Suppressor macrophage treated with lipopolysaccharide for 1 hour (primary cell): Measurements from ENCODE around the gene RECQL5.
A peak's percentile ranks its signal among the peaks of the same experiment; 100 is the strongest.
"Not testable (repeated sequence)": the region's sequence is repeated elsewhere in the genome, so short reads cannot be mapped to it uniquely, and the experiment has no call there.

Source experiments
- DNase-seq, 3 donors: peaks; one replicate each; pipeline ENCODE4 v3.0.0-alpha.2; 2020 to 2022

RECQL5 gene

GRCh38 chr17:75645889-75646637, 20.9 kb downstream of the RECQL5 start:
- peak; percentile 55 to 63 (median 57) for DNase-seq

GRCh38 chr17:75645501-75645888, 21.5 kb downstream of the RECQL5 start:
- DNase-seq, result no peak

- no peak for DNase-seq
Observed at GRCh38 chr17:75643643-75644017, 23.3 kb downstream of the RECQL5 start.

- no peak for DNase-seq
Observed at GRCh38 chr17:75642784-75643642, 23.9 kb downstream of the RECQL5 start.

DNA sequence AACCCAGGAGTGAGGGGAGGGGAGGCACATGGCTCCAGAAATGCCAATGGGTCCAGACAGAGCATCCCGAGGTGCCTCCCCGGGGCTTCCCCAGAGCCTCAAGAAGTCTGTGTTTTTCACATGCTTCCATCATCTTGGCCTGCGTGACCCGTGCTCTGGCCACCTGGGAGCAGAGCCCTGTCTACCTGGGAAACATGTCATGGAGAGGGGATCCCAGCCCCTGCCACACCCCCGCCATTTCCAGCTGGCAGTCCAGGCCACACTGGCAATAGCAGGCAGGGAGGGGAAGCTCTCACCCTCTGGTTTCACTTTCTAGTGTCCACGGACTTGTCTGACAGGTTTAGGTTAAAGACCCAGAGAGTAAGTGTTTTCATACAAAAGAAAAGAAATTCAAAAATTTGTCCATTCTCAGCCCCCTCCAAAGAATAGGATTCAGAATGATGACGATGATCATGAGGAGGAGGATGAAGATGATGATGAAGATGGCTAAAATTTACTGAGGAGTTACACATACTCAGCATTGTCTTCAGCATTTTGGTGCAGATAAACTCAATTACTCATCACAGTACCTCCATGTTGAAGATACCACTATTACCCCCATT, 24.7 kb downstream of the RECQL5 start:
- DNase-seq, result peak in 1 of 3 donors; percentile 13

DNA sequence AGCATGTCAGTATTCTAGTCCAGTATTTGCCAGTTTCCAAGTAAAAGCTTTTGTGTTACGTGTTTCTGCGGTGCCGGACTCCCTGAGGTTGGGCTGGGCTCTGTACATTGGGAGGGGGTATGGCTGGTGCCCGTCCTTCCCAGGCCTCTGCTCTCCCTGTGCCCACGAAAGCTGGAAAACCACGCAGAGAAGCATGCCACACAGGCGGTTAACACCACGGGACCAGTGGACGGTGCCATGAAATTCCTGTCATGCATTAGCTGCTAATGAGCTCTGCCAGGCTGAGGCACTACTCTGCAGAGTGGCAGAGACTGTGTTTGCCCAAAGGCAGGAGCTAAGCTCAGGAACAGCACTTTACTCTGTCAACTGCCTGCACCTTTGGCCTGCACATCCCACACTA, 25.6 kb downstream of the RECQL5 start:
- DNase-seq, result no peak

GRCh38 chr17:75640556-75641119, 26.3 kb downstream of the RECQL5 start:
- no peak for DNase-seq

DNA sequence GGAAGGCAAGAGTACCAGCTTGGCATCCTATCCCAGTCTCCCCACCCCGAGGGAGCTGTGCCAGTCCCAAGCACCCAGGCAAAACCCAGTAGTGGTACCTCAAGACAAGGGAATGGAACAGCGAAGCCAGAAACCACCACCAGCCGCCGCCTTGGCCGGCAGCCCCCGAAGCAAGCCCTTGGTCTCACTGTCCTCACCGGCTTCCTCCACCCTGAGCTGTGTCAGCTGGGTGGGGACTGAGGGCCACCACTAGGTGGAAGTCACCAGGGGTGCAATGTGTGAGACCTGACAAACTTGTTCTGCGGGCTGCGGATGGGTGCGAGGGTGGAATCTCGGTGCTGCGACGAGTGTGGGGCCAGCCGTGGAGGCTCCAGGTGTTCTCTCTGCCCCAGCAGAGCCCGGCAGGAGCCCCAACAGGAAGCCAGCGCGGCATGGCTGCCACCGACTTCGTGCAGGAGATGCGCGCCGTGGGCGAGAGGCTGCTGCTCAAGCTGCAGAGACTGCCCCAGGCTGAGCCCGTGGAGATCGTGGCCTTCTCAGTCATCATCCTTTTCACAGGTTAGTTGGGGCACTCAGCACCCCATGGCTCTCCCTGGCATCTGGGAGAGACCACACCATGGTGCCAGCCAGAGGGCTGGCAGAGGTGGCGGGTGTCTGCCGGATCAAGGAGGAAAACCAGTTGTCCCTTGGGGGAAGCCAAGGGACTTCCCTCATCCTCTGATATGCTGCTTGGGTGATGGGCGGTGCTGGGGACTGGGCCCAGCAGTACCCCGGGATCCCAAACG, 27.0 kb downstream of the RECQL5 start:
- DNase-seq, result no peak

DNA sequence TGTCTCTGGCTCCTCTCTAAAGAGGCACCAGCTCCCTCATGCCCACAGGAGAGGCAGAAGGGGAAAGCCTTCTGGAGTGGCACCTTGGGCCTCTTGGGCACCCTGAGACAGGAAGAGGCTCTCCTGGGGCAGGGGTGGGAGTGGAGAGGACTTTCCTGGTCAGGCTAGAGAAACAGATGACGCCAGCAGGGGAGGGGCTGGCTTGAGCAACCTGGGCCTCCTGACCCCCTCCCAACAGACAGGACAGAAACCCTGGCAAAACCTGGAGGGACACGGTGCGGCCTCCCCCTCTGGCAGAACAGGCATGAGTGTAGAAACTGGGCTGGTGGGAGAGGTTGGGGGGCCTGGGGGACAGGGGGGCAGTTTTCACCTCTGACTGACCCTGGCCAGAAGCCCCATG, 27.6 kb downstream of the RECQL5 start:
- DNase-seq, result no peak

- DNase-seq, result no peak
Observed at GRCh38 chr17:75638893-75639292, 28.1 kb downstream of the RECQL5 start.

GRCh38 chr17:75638039-75638438, 28.9 kb downstream of the RECQL5 start:
- not testable (repeated sequence) for DNase-seq

DNA sequence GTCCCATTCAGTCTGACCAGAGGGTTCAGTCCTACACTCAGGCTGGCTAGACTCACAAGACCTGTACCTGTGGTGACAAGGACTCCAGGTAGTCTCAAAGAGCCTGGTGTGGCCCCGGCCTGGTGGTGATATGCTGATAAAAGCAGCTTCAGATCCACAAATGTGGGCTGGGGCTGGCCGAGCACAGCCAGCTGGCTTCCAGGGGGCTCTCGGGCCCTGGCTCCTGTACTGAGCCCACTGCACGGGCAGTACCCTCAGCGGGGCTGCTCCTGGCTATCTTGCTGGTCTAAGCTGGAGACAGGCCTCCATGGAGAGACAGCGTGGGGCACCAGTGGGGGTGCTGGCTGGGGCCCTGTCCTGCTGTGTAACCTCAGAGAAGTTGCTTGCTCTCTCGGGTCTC, 29.4 kb downstream of the RECQL5 start:
- no peak for DNase-seq

DNA sequence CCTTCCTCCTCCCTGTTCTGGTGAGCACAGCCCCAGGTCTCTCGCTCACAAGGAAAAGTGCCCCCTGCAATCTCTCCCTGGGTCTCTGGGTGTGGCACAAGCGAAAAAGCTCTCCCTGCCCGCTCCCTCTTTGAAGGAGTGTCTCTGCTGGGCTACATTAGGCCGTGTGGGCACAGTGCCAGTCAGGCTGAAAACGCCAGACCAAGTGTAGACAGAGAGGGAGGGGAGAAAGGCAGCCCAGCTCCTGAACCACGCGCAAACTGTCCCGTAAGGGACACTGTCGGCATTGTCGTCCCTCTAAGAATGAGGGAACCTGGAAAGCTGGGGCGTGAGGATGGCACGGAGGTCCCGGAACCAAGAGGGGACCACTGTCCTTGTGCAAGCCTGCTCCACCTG, 29.8 kb downstream of the RECQL5 start:
- no peak for DNase-seq

- no peak for DNase-seq
Observed at GRCh38 chr17:75636381-75637142, 30.4 kb downstream of the RECQL5 start.

DNA sequence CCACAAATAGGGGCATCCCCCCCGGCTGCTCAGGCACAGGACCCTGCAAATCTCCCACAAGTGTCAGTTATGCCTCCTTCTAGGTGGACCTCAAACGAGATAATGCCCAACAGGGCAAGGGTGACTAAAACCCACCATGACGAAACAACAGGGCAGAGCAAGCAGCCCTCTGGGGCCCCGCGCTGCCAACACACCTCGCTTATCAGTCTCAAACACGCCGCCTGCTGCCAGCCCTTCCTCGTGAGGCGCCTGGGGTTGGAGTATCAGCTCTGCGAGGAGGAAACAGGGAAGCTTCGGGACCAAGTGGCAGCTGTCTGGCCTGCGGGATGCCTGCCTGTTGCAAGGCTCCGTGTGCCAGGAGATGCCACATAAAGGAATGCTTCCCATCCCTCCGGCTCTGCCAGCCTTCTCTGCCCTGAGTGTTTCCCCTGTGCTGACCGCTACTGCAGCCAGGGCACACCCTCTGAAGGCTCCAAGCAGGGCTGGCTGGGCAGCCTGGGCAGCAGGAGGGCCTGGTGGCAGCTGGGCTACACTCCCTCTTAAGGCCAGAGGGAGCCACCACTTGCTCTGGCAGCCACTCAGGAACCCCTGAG, 31.2 kb downstream of the RECQL5 start:
- DNase-seq, result no peak

- no peak for DNase-seq
Observed at GRCh38 chr17:75634754-75635609, 32.0 kb downstream of the RECQL5 start.

GRCh38 chr17:75634376-75634740, 32.6 kb downstream of the RECQL5 start:
- DNase-seq, result no peak

DNA sequence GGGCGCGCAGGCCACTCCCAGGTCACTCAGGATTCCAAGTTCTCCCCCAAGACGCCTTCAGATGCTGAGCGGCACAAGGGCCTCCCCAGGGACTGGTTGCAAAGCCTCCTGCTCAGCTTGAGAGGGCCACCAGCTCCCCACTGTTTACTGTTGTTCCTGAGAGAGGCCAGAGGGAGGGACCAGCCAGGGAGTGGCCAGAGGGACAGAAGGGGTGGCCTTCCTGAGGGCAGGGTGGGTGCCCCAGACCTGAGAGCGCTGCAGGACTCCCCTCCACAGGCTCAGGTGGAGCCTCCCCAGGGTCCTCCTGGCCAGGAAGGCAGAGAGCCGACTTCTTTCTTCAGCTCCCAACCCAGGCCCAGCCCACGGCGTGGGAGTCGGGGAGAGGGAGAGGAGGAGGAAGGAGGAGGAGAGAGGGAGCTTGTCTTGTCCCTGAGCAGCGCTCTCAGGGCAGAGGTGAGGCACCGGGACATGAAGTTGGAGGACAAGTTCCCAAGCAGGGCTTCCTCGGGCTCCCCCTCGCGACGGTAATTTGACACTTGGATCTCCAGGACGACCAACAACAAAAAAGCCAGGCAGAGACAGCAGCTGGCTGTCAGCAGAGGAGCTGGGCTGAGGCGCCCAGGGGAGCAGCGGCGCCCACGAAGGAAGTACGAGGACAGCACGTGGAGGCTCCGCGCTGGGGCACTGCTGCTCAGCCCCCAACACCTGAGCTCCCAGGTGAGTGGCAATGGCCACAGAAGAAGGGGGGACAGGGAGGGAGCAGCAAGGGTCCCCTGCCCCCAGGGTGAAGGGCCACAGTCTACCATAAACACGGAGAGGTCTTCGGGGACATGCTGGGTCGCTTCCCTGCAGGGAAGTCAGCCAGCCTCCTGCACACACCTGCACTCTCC, 33.2 kb downstream of the RECQL5 start:
- DNase-seq, result peak; percentile 60 to 80 (median 70)

DNA sequence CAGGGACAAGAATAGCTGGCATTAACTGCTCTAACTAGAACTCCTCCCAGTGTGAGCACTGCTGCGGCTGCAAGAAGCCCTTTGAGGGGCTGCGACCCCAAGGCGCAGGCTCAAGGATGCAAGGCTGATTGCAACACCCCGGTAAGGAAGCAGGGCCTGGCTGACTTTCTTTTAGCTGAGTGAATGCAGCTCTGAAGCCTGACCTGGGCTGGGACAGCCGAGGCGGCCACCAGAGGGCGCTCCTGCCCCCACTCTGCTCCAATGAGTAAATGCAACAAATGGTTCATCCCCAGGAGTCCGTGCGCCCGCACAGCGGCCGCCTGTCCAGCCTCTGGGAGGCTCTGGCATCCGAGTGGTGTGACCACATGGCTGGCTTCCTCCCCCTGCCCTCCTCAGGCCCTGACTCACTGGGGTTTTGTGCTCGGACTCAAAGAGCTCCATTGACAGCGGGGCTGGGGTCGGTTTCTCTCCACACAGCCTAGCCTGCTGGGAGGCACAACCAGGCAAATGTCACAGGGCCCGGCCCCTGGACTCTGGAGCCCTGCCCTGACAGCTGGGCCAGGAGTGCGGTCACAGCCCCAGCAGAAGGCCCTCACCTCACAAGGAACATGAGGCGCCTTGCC, 34.0 kb downstream of the RECQL5 start, which contains the start of gene SMIM5:
Gene SMIM5 (plus strand): TSS at position 572 of the 623 bp plus-strand sequence. CDS start 6,768 bp downstream, outside the sequence.
- peak; percentile 76 to 90 (median 81) for DNase-seq
